Stomach (tissue), 4 donors: Measurements from ENCODE around the gene ANKFY1.

ENCODE experiments used
- CTCF ChIP-seq, 7 experiments: fragments of 450-650 bp in 4 of 7; fragments of 200-600 bp in 3 of 7; sonication (generic) in 3 of 7; IDR thresholded peaks; one replicate each; pipeline ENCODE4 v1.5.1; 2016 to 2019; ENCODE audit warnings: antibody characterized with exemption in 7 of 7, control low read depth in 2 of 7, mild to moderate bottlenecking in 1 of 7
- EP300 ChIP-seq: sonication (generic); formaldehyde crosslinking; IDR thresholded peaks from one replicate; pipeline ENCODE4 v1.6.1; 2017; ENCODE audit warnings: antibody characterized with exemption
- POLR2A ChIP-seq, 4 donors: fragments of 450-650 bp; IDR thresholded peaks; one replicate each; pipeline ENCODE4 v1.6.1; 2016; ENCODE audit warnings: antibody characterized with exemption in 4 of 4, control low read depth in 2 of 4, mild to moderate bottlenecking in 1 of 4, moderate library complexity in 1 of 4
- POLR2AphosphoS5 ChIP-seq, 3 donors: sonication (generic); formaldehyde crosslinking; IDR thresholded peaks; one replicate each; pipeline ENCODE4 v1.6.1; 2016; ENCODE audit warnings: antibody characterized with exemption in 3 of 3

- TF ChIP-seq CTCF (IDR thresholded peaks at IDR 0.05): no peak
- TF ChIP-seq POLR2A (IDR thresholded peaks at IDR 0.05): no peak
- no peak for TF ChIP-seq EP300
- TF ChIP-seq POLR2AphosphoS5 (IDR thresholded peaks at IDR 0.05): no peak
Observed at GRCh38 chr17:4215882-4216570, 47.8 kb downstream of the ANKFY1 start.
